Body of pancreas (tissue), 4 donors: ENCODE data around the gene CHCHD2. TPM values are rescaled to one million over a fixed set of nuclear protein-coding genes. Genes with fewer than 3 reads are reported as not detected.

Source experiments
- ATAC-seq: fragments of 150-250 bp; one replicate; pipeline ENCODE4 v1.9.1; 2016
- DNase-seq, 4 donors: peaks; one replicate each; pipeline ENCODE4 v3.0.0-alpha.2; 2019
- H3K27ac ChIP-seq, 4 donors: fragments of 200-600 bp; sonication (generic); 1 replicate in 3 of 4; 2 replicates in 1 of 4; pipeline versions ENCODE4 v1.5.1 to v1.6.1; 2016 to 2019; ENCODE audit warnings: mild to moderate bottlenecking in 1 of 4, mixed read lengths in 1 of 4, moderate library complexity in 1 of 4
- H3K27me3 ChIP-seq, 2 donors: fragments of 200-600 bp; sonication (generic); one replicate each; pipeline ENCODE4 v1.6.0; 2016; ENCODE audit warnings: mild to moderate bottlenecking in 1 of 2
- H3K36me3 ChIP-seq, 2 donors: fragments of 200-600 bp; sonication (generic); replicated peaks in 1 of 2; 2 replicates each; pipeline ENCODE4 v1.5.1; 2016; ENCODE audit warnings: low read depth in 2 of 2; ENCODE audit not compliant: insufficient read depth in 1 of 2
- H3K4me1 ChIP-seq: fragments of 200-600 bp; sonication (generic); one replicate; pipeline ENCODE4 v1.6.0; 2016
- H3K4me3 ChIP-seq, 2 donors: fragments of 200-600 bp; sonication (generic); 1 replicate in 1 of 2; 2 replicates in 1 of 2; pipeline ENCODE4 v1.5.1; 2016 to 2019
- H3K9me3 ChIP-seq, 3 donors: fragments of 200-600 bp; sonication (generic); 1 replicate in 2 of 3; 2 replicates in 1 of 3; pipeline ENCODE4 v1.5.1; 2016
- CTCF ChIP-seq, 7 experiments: fragments of 450-650 bp in 4 of 7; fragments of 200-600 bp in 3 of 7; sonication (generic) in 3 of 7; IDR thresholded peaks; one replicate each; pipeline ENCODE4 v1.5.1; 2016 to 2019; ENCODE audit warnings: antibody characterized with exemption in 7 of 7
- POLR2A ChIP-seq, 3 donors: fragments of 450-650 bp; IDR thresholded peaks; one replicate each; pipeline ENCODE4 v1.6.1; 2016; ENCODE audit warnings: antibody characterized with exemption in 3 of 3, mild to moderate bottlenecking in 2 of 3
- WGBS, 2 donors: methylation state at CpG; one replicate each; pipeline ENCODE4 v1.1.5; 2017; 5-methylcytosine and 5-hydroxymethylcytosine counted together
- intact Hi-C: fragments of 100-400 bp; cut with DNase I; formaldehyde crosslinking; loops from one replicate; pipeline ENCODE4 v1.15.1; 2023
- small RNA-seq: library from RNA; depleted of rRNA; stranded (forward); fragments of <200 nt; gene quantifications from one replicate; pipeline ENCODE3, GENCODE V24; 2016
- total RNA-seq, 2 donors: library from RNA; depleted of rRNA; stranded (reverse); fragments of >200 nt; gene quantifications; one replicate each; pipeline ENCODE4 v1.1.0, GENCODE V29; 2016

CHCHD2 gene
- total RNA-seq, 2 donors from 2014 or later: 154 to 194 TPM

GRCh38 chr7:56062382-56062781 lies 43.9 kb downstream of the CHCHD2 start:
- no peaks in the 10 kb centered on the region for H3K9me3 ChIP-seq
- ATAC-seq (no peak), DNase-seq (no peak)
- intact Hi-C loops: no loop called here
- TF ChIP-seq CTCF (IDR thresholded peaks at IDR 0.05): no peak
- no peak overlapping the region for H3K4me3 ChIP-seq
- H3K27me3 ChIP-seq: no peaks in the 10 kb centered on the region
- peak overlapping the region in 3 of 4 donors; percentile 38 to 92 (median 76) for H3K27ac ChIP-seq
- H3K4me1 ChIP-seq: peaks cover 42% of the 10 kb centered on the region
- WGBS, 2 donors: 45 to 66% methylated on average over 2 of the region's 2 CpGs
- H3K36me3 ChIP-seq: peaks cover 0 to 29% of the 10 kb centered on the region in 2 donors

- Histone ChIP-seq H3K27ac (no peak overlapping the region), H3K4me3 (no peak overlapping the region), H3K9me3 (no peaks in the 10 kb centered on the region), H3K4me1 (peaks cover 45% of the 10 kb centered on the region), H3K27me3 (no peaks in the 10 kb centered on the region), H3K36me3 (peaks cover 0 to 30% of the 10 kb centered on the region in 2 donors)
- 53 to 65% methylated on average over 2 of the region's 2 CpGs for WGBS, 2 donors
- TF ChIP-seq POLR2A (IDR thresholded peaks at IDR 0.05) (no peak), CTCF (IDR thresholded peaks at IDR 0.05) (no peak)
- intact Hi-C loops: no loop called here
- DNase-seq (no peak), ATAC-seq (no peak)
Observed at GRCh38 chr7:56053993-56054392, 52.3 kb downstream of the CHCHD2 start.

GRCh38 chr7:56053379-56053778 lies 52.9 kb downstream of the CHCHD2 start:
- peaks cover 0 to 25% of the 10 kb centered on the region in 2 donors for H3K36me3 ChIP-seq
- intact Hi-C loops: no loop called here
- peaks cover 51% of the 10 kb centered on the region for H3K4me1 ChIP-seq
- TF ChIP-seq CTCF (IDR thresholded peaks at IDR 0.05) (no peak), POLR2A (IDR thresholded peaks at IDR 0.05) (no peak)
- ATAC-seq (no peak), DNase-seq (no peak)
- H3K27me3 ChIP-seq: no peaks in the 10 kb centered on the region
- 73 to 75% methylated on average over 9 of the region's 9 CpGs for WGBS, 2 donors
- H3K9me3 ChIP-seq: no peaks in the 10 kb centered on the region
- no peak overlapping the region for H3K4me3 ChIP-seq
- H3K27ac ChIP-seq: no peak overlapping the region

Small RNA genes lying within 50 kb of the gene (small RNA-seq; reads per million reads assigned to genes)
- gene SNORA15 (not detected), gene SNORA22B (not detected)

Other genes with a start within 250 kb of the CHCHD2 start
- gene SEPTIN14, start 243.7 kb downstream of the CHCHD2 start, total RNA-seq: not detected
- 1 to 10 TPM; 3.0 to 5.4 TPM for gene ZNF713, start 219.0 kb downstream of the CHCHD2 start, total RNA-seq
- gene MRPS17, start 154.6 kb downstream of the CHCHD2 start, total RNA-seq: 1 to 10 TPM; 3.3 to 8.8 TPM
- 10 to 100 TPM; 42.5 to 51.6 TPM for gene NIPSNAP2, start 141.9 kb downstream of the CHCHD2 start, total RNA-seq
- 10 to 100 TPM in 1 of 2 donors, 1 to 10 TPM in 1; 4.6 to 14.3 TPM for gene PSPH, start 55.0 kb downstream of the CHCHD2 start, total RNA-seq
- 10 to 100 TPM; 74.5 to 75.8 TPM for gene CCT6A, start 54.7 kb downstream of the CHCHD2 start, total RNA-seq
- 100 to 1,000 TPM; 105 to 143 TPM for gene SUMF2, start 42.2 kb downstream of the CHCHD2 start, total RNA-seq
- gene PHKG1, start 13.5 kb downstream of the CHCHD2 start, total RNA-seq: not detected
- gene NUPR2, start 9.9 kb upstream of the CHCHD2 start, total RNA-seq: 1 to 10 TPM in 1 of 2 donors, not detected in 1; 2.1 TPM